Liver (tissue), 9 donors: Measurements from ENCODE around the gene SIX1. TPM values are rescaled to one million over a fixed set of nuclear protein-coding genes. Genes with fewer than 3 reads are reported as not detected.

Experiments used
- DNase-seq: peaks from one replicate; pipeline ENCODE4 v3.0.0-alpha.2; 2017; ENCODE audit warnings: low spot score
- H3K27ac ChIP-seq, 2 donors: one replicate each; pipeline ENCODE4 v1.7.0; 2013; ENCODE audit warnings: inconsistent platforms in 2 of 2, low read length in 2 of 2, control low read depth in 1 of 2, low read depth in 1 of 2, mild to moderate bottlenecking in 1 of 2
- H3K27me3 ChIP-seq, 4 donors: one replicate each; pipeline versions ENCODE4 v1.6.1 to v1.7.0; 2013; ENCODE audit warnings: low read length in 3 of 4, inconsistent platforms in 1 of 4, mild to moderate bottlenecking in 1 of 4, moderate library complexity in 1 of 4; ENCODE audit not compliant: control insufficient read depth in 4 of 4, insufficient read depth in 4 of 4
- H3K36me3 ChIP-seq, 4 donors: one replicate each; pipeline versions ENCODE4 v1.6.1 to v1.7.0; 2013; ENCODE audit warnings: low read length in 3 of 4, mild to moderate bottlenecking in 3 of 4, low read depth in 1 of 4, moderate library complexity in 1 of 4; ENCODE audit not compliant: control insufficient read depth in 4 of 4, insufficient read depth in 3 of 4
- H3K4me1 ChIP-seq, 4 donors: one replicate each; pipeline versions ENCODE4 v1.6.1 to v1.7.0; 2013; ENCODE audit warnings: low read length in 3 of 4, mild to moderate bottlenecking in 3 of 4, moderate library complexity in 1 of 4; ENCODE audit not compliant: control insufficient read depth in 4 of 4, insufficient read depth in 4 of 4
- H3K4me3 ChIP-seq, 3 donors: one replicate each; pipeline versions ENCODE4 v1.6.1 to v1.7.0; 2013; ENCODE audit warnings: low read length in 3 of 3, control low read depth in 1 of 3, low read depth in 1 of 3, mild to moderate bottlenecking in 1 of 3
- H3K9ac ChIP-seq, 2 donors: one replicate each; pipeline ENCODE4 v1.7.0; 2013; ENCODE audit warnings: low read length in 2 of 2, mild to moderate bottlenecking in 2 of 2, moderate library complexity in 2 of 2, control low read depth in 1 of 2, low read depth in 1 of 2
- H3K9me3 ChIP-seq, 4 donors: one replicate each; pipeline versions ENCODE4 v1.6.1 to v1.7.0; 2013; ENCODE audit warnings: low read length in 3 of 4; ENCODE audit not compliant: control insufficient read depth in 4 of 4
- EGR1 ChIP-seq, 2 donors: IDR thresholded peaks; 2 replicates each; pipeline ENCODE4 v1.6.1; 2016 to 2018; ENCODE audit warnings: antibody characterized with exemption in 2 of 2, low read depth in 2 of 2
- FOXA1 ChIP-seq: IDR thresholded peaks from 2 replicates; pipeline ENCODE4 v1.6.1; 2016; ENCODE audit warnings: antibody characterized with exemption
- FOXA2 ChIP-seq: IDR thresholded peaks from 2 replicates; pipeline ENCODE4 v1.6.1; 2016; ENCODE audit warnings: antibody characterized with exemption
- GABPA ChIP-seq, 2 donors: IDR thresholded peaks in 1 of 2; conservative IDR thresholded peaks in 1 of 2; 2 replicates each; pipeline ENCODE4 v1.6.1; 2016; ENCODE audit warnings: antibody characterized with exemption in 2 of 2, mild to moderate bottlenecking in 1 of 2, moderate library complexity in 1 of 2
- JUND ChIP-seq, 2 donors: IDR thresholded peaks; 2 replicates each; pipeline ENCODE4 v1.6.1; 2016; ENCODE audit warnings: antibody characterized with exemption in 2 of 2
- NR2F2 ChIP-seq: IDR thresholded peaks from 2 replicates; pipeline ENCODE4 v1.6.1; 2016; ENCODE audit warnings: antibody characterized with exemption
- RAD21 ChIP-seq, 2 donors: IDR thresholded peaks; 2 replicates each; pipeline ENCODE4 v1.6.1; 2016; ENCODE audit warnings: antibody characterized with exemption in 2 of 2, mild to moderate bottlenecking in 2 of 2
- REST ChIP-seq: IDR thresholded peaks from 2 replicates; pipeline ENCODE4 v1.6.1; 2016; ENCODE audit warnings: antibody characterized with exemption, mild to moderate bottlenecking
- RXRA ChIP-seq, 2 donors: IDR thresholded peaks; 2 replicates each; pipeline ENCODE4 v1.6.1; 2017 to 2018; ENCODE audit warnings: antibody characterized with exemption in 2 of 2, mild to moderate bottlenecking in 1 of 2
- TAF1 ChIP-seq: conservative IDR thresholded peaks from 2 replicates; pipeline ENCODE4 v1.6.1; 2016; ENCODE audit warnings: antibody characterized with exemption, mild to moderate bottlenecking
- YY1 ChIP-seq: IDR thresholded peaks from 2 replicates; pipeline ENCODE4 v1.6.1; 2016; ENCODE audit warnings: antibody characterized with exemption, mild to moderate bottlenecking
- WGBS: extraction: QIAGEN DNeasy Blood & Tissue Kit; methylation state at CpG from one replicate; pipeline ENCODE4 v1.1.7; 2013; 5-methylcytosine and 5-hydroxymethylcytosine counted together
- polyA plus RNA-seq, 2 donors: library from polyadenylated mRNA; stranded (reverse) in 1 of 2; unstranded in 1 of 2; fragments of 200-250 nt in 1 of 2; fragments of >200 nt in 1 of 2; fragmentation: Nextera tagmentation in 1 of 2; extraction: Ambion mirVana in 1 of 2; gene quantifications; one replicate each; pipeline versions ENCODE4 v1.2.1 to v1.2.3, GENCODE V29; 2013 to 2015
- total RNA-seq, 2 donors: library from RNA; depleted of rRNA; stranded (reverse); fragments of >200 nt; gene quantifications; one replicate each; pipeline ENCODE4 v1.2.3, GENCODE V29; 2014
- TF ChIP-seq, protein P1 (sequence below): IDR thresholded peaks from 2 replicates; pipeline ENCODE4 v1.6.1; 2016; ENCODE audit warnings: antibody characterized with exemption
- TF ChIP-seq, protein P2 (sequence below): IDR thresholded peaks from 2 replicates; pipeline ENCODE4 v1.6.1; 2016; ENCODE audit warnings: antibody characterized with exemption
- TF ChIP-seq, protein P3 (sequence below): fragments of 150-350 bp; IDR thresholded peaks from 2 replicates; pipeline ENCODE4 v1.5.1; 2017; ENCODE audit warnings: improper control_type of control experiment, low read depth, low read length; ENCODE audit not compliant: missing input control
- donor health status: healthy.
- donor health status: healthy.
- donor health status: healthy.
- donor health status: healthy.
- donor health status: healthy.

Gene SIX1
- total and polyA plus RNA-seq, 4 donors: not detected

DNA sequence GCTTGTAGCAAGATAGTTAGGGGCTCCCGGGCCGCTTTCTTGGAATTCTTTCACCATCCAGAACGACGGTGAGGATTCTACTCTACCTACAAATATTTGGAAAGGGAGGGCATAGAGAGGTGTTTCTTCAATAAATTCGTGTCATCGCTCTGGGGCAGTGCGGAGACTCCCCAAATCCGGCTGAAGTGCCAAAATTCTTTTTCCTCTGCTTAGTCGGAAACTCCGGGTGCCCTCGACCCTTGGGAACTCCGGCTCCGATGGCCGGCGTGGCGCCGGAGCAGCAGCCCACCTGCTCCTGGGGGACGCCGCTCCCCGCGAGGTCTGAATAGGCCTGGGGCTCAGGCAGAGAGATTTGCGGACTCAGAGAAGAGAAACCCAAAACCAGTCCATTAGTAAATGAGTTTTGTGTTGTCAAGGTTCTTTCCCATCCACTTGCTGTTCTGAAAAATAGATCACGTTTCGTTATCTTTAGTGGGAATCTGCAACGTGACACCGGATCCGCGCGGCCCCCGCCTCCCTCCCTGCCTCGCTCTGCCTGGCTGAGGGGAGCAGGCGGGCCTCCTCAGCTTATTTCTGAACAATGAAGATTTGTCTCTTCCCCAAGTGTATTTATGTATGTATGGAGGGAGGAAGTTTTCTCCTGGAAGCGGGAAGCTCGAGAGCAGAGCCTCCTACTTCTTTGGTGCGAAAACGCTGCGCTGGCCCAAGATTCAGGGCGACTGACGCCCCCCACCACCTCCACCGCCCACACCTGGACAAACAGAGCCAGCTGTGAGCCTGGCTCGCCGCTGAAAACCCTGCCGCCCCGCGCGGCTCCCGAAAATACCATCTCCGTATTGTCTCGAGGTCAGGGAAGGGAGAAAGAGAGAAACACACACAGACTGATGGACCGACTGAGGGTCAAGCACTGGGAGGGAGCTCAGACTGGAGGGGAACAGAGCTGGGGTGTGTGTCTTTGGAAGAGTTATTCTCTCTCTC is 3.7 kb upstream of the SIX1 start:
- Histone ChIP-seq H3K27ac (no peak overlapping the region), H3K9me3 (no peaks in the 10 kb centered on the region), H3K4me1 (peaks cover 22 to 48% (median 32%) of the 10 kb centered on the region in 4 donors), H3K27me3 (peaks cover 6 to 35% (median 23%) of the 10 kb centered on the region in 4 donors), H3K9ac (no peak overlapping the region), H3K36me3 (no peaks in the 10 kb centered on the region), H3K4me3 (no peak overlapping the region)
- no peak for DNase-seq
- TF ChIP-seq RAD21 (IDR thresholded peaks at IDR 0.05) (no peak), EGR1 (IDR thresholded peaks at IDR 0.05; ENCODE audit: low read depth in 2 of 2) (no peak), TAF1 (no peak), JUND (IDR thresholded peaks at IDR 0.05) (no peak), RXRA (IDR thresholded peaks at IDR 0.05) (no peak)
- TF ChIP-seq, protein P1, sequence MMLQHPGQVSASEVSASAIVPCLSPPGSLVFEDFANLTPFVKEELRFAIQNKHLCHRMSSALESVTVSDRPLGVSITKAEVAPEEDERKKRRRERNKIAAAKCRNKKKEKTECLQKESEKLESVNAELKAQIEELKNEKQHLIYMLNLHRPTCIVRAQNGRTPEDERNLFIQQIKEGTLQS: no peak
- TF ChIP-seq, protein P2, sequence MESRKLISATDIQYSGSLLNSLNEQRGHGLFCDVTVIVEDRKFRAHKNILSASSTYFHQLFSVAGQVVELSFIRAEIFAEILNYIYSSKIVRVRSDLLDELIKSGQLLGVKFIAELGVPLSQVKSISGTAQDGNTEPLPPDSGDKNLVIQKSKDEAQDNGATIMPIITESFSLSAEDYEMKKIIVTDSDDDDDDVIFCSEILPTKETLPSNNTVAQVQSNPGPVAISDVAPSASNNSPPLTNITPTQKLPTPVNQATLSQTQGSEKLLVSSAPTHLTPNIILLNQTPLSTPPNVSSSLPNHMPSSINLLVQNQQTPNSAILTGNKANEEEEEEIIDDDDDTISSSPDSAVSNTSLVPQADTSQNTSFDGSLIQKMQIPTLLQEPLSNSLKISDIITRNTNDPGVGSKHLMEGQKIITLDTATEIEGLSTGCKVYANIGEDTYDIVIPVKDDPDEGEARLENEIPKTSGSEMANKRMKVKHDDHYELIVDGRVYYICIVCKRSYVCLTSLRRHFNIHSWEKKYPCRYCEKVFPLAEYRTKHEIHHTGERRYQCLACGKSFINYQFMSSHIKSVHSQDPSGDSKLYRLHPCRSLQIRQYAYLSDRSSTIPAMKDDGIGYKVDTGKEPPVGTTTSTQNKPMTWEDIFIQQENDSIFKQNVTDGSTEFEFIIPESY: no peak
- 9% methylated on average over 50 of the region's 50 CpGs for WGBS

DNA sequence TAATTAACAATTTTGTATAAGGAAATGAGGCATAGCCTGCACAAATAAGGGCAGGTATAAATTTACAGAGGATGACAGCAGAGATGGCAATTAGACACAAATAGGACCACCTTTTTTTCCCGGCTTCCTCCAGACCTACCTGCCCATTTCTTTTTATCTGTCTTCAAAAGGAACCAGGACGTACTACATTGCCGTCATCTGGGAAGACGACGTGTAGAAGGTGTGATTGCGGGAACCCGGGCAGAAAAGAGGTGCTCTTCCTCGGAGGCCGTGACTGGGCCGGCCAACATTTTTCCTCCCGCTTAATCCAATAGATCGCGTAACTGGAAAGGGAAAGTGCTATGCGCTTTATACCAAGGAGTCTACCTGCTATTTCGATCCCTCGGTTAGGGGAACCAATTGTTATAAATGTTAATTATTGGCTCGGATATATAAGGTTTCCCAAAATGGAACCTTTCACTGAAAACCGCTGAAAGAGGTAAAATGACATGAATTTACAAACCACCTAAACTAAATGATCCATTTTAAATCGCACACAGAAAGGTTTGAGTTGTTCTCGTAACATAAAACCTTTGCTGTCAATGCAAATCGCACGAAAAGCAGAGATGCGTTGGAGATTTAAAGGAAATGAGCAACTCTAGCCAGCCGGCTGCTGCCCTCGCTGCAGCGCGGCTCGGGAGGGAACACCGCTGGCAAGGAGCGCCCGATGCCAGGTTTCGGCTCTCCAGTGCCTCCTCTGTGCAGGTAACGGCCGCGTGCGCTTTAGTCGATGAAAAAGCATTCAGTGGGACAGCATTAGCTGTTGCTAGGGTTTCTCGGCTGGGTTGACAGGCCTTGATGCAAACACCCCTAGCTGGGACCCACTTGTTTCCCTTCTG is 2.8 kb upstream of the SIX1 start:
- Histone ChIP-seq H3K9me3 (no peaks in the 10 kb centered on the region), H3K4me1 (peaks cover 23 to 56% (median 37%) of the 10 kb centered on the region in 4 donors), H3K27me3 (peaks cover 6 to 39% (median 26%) of the 10 kb centered on the region in 4 donors), H3K9ac (no peak overlapping the region), H3K27ac (no peak overlapping the region), H3K4me3 (no peak overlapping the region), H3K36me3 (no peaks in the 10 kb centered on the region)
- DNase-seq: no peak
- WGBS: 7% methylated on average over 38 of the region's 38 CpGs
- TF ChIP-seq, protein P2: no peak
- TF ChIP-seq REST: no peak
- TF ChIP-seq, protein P3, sequence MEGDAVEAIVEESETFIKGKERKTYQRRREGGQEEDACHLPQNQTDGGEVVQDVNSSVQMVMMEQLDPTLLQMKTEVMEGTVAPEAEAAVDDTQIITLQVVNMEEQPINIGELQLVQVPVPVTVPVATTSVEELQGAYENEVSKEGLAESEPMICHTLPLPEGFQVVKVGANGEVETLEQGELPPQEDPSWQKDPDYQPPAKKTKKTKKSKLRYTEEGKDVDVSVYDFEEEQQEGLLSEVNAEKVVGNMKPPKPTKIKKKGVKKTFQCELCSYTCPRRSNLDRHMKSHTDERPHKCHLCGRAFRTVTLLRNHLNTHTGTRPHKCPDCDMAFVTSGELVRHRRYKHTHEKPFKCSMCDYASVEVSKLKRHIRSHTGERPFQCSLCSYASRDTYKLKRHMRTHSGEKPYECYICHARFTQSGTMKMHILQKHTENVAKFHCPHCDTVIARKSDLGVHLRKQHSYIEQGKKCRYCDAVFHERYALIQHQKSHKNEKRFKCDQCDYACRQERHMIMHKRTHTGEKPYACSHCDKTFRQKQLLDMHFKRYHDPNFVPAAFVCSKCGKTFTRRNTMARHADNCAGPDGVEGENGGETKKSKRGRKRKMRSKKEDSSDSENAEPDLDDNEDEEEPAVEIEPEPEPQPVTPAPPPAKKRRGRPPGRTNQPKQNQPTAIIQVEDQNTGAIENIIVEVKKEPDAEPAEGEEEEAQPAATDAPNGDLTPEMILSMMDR: no peak
- no peak for TF ChIP-seq EGR1 (IDR thresholded peaks at IDR 0.05; ENCODE audit: low read depth in 2 of 2)
- TF ChIP-seq, protein P1: no peak
- no peak for TF ChIP-seq YY1
- no peak for TF ChIP-seq NR2F2
- TF ChIP-seq FOXA2: no peak
- no peak for TF ChIP-seq GABPA (IDR thresholded peaks at IDR 0.05 in 1 of 2, conservative IDR thresholded peaks at IDR 0.05 in 1 of 2)
- TF ChIP-seq RAD21 (IDR thresholded peaks at IDR 0.05): no peak
- no peak for TF ChIP-seq FOXA1
